Gastroesophageal sphincter (tissue), 3 donors: ENCODE data around the gene TSPAN11.

Experiments
- EP300 ChIP-seq: sonication (generic); formaldehyde crosslinking; IDR thresholded peaks from one replicate; pipeline ENCODE4 v1.6.1; 2017; ENCODE audit warnings: antibody characterized with exemption, mild to moderate bottlenecking
- POLR2AphosphoS5 ChIP-seq: sonication (generic); formaldehyde crosslinking; IDR thresholded peaks from one replicate; pipeline ENCODE4 v1.6.1; 2017; ENCODE audit warnings: antibody characterized with exemption
- TF ChIP-seq, protein P1 (sequence below), 4 experiments: fragments of 200-600 bp in 2 of 4; fragments of 450-650 bp in 2 of 4; sonication (generic) in 1 of 4; IDR thresholded peaks; one replicate each; pipeline ENCODE4 v1.5.1; 2017 to 2019; ENCODE audit warnings: antibody characterized with exemption in 4 of 4, mild to moderate bottlenecking in 2 of 4, moderate library complexity in 2 of 4

GRCh38 chr12:30882706-30883105, 43.8 kb upstream of the TSPAN11 start:
- TF ChIP-seq, protein P1, sequence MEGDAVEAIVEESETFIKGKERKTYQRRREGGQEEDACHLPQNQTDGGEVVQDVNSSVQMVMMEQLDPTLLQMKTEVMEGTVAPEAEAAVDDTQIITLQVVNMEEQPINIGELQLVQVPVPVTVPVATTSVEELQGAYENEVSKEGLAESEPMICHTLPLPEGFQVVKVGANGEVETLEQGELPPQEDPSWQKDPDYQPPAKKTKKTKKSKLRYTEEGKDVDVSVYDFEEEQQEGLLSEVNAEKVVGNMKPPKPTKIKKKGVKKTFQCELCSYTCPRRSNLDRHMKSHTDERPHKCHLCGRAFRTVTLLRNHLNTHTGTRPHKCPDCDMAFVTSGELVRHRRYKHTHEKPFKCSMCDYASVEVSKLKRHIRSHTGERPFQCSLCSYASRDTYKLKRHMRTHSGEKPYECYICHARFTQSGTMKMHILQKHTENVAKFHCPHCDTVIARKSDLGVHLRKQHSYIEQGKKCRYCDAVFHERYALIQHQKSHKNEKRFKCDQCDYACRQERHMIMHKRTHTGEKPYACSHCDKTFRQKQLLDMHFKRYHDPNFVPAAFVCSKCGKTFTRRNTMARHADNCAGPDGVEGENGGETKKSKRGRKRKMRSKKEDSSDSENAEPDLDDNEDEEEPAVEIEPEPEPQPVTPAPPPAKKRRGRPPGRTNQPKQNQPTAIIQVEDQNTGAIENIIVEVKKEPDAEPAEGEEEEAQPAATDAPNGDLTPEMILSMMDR (IDR thresholded peaks at IDR 0.05): no peak
- no peak for TF ChIP-seq POLR2AphosphoS5
- no peak for TF ChIP-seq EP300
